Measurements from ENCODE around the gene PRDM7.

PRDM7 gene

GRCh38 chr16:90033387-90033786, 43.7 kb downstream of the PRDM7 start:
- DNase-seq = no peak

GRCh38 chr16:90032674-90033331, 44.3 kb downstream of the PRDM7 start:
- DNase-seq = no peak

DNA sequence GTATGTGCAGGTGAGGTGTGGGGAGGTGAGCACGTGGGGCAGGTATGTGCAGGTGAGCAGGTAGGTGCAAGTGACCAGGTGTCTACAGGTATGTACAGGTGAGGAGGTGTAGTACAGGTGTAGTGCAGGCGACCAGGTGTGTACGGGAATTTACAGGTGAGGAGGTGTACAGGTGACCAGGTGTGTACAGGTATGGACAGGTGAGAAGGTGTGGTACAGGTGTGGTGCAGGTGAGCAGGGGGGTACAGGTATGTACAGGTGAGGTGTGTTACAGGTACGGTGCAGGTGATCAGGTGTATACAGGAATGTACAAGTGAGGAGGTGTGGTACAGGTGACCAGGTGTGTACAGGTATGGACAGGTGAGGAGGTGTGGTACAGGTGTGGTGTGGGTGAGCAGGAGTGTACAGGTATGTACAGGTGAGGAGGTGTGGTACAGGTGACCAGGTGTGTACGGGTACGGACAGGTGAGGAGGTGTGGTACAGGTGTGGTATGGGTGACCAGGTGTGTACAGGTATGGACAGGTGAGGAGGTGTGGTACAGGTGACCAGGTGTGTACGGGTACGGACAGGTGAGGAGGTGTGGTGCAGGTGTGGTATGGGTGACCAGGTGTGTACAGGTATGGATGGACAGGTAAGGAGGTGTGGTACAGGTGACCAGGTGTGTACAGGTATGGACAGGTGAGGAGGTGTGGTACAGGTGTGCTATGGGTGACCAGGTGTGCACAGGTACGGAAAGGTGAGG, 45.0 kb downstream of the PRDM7 start:
- no peak for DNase-seq

DNA sequence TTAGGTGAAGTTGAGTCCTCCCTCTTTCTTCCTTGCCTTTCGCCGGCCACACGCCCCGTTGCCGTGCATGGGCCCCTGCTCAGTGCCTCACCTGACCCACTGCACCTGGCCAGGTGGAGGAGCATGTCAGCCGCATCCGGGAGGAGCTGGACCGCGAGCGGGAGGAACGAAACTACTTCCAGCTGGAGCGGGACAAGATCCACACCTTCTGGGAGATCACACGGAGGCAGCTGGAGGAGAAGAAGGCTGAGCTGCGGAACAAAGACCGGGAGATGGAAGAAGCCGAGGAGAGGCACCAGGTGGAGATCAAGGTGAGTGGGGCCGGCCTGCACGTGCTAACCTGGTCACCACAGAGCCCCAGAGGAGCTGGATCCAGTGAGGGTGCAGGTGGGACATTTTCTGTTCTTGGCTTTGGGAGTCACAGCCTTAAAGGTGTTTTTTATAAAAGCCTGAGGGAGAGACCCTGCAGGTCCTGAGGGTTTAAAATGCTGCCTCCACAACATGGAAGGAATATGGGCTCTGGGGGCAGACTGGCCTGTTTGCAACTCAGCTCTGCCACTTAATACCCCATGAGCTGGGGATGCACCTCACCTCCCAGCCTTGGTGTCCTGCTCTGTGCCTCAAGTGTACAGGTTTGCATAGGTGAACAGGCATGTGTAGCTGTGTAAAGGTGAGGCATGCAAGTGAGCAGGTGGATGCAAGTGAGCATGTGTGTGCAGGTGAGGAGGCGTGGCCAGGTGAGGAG, 45.8 kb downstream of the PRDM7 start:
- DNase-seq = no peak

DNA sequence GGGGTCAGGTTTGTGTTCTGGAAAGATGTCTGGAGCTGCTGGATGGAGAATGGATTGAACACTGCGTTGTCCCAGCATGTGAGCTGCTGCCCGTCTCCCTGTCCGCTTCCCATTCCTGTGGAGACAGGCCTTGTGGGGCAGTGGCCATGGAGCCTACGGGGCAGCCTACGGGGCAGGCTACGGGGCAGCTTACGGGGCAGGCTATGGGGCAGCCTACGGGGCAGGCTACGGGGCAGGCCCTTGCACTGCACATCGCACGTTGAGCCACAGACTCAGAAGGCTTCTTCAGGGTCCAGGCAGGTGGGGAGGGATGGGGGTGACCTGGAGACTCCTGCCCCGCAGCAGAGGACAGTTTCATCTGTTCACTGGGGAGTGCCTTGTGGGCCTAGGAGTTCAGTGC, 48.1 kb downstream of the PRDM7 start:
- no peak for DNase-seq

- no peak for DNase-seq
These were observed 49.5 kb downstream of the PRDM7 start for GRCh38 chr16:90027611-90028010.

DNA sequence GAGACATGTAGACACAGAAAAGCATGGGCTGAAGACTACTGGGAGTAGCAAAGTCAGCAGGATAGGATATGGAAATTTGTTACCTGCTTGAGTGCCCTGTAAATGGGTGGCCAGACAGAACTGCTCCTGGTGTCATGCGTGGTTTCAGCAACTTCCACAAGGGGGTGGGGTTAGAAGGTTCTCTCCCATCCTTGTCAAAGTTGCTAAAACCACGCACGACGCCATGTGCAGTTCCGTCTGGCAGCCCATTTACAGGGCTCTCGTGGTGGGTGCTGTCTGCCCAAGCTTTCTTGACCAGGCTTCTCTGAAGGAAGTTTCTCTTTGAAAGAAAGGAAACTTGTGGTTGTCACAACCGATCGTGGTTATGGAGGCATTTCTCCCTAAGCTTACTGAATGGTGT, 51.0 kb downstream of the PRDM7 start:
- DNase-seq = peak; percentile 41

GRCh38 chr16:90023078-90023447, 54.1 kb downstream of the PRDM7 start:
- no peak for DNase-seq

- peak; percentile 94 for DNase-seq
These were observed 54.7 kb downstream of the PRDM7 start for GRCh38 chr16:90022209-90023077.

DNA sequence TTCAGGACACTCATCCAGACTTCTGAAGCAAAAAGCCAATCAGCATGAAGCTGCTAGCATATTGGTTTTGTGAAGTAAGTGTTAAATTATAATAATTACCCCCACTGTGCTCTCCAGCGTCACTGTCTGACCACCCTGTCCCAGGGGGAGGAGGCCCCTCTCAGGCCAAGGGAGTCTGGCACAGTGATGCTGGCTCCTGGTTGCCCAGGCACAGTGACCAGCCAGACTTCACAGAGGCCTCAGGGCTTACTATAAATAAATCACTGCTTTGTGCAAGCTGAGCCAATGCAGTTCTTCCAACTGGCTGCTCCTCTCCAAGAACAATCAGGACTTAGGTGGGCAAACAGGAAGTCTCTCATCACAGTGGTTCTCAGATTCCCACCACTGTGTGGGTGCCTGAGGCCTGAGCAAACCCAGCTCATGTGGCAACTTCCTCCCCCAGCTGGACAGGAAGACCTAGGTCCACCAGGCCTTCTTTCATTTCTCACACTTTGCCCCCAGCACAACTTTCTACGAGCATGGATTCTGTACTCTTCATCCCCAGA, 56.2 kb downstream of the PRDM7 start:
- no peak for DNase-seq

DNA sequence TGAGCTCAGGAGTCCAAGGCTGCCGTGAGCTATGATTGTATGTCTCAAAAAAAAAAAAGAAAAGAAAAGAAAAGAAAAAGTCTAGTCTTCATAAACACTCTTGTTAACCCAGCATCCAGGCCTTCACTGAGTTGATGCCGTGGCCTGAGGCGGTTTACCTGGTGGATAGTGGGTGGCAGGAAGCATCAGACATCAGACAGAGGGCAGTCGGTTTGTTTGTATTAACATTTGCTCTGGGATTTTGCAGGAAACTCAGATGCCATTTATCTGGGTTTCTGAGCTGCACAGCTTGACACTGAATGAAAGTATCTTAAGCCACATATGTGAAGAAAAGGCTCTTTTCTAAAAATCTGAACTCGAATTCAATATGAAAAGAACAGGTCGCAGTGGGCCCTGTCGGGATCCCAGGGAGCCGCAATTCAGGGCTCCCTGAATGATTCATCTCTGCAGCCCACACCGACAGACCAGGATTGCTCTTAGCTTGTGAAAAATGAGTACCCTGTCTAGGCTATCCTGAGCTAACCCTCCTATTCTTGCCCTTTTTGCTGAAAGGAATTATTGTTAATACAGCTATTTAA, 56.8 kb downstream of the PRDM7 start:
- no peak for DNase-seq

- no peak for DNase-seq
These were observed 57.4 kb downstream of the PRDM7 start for GRCh38 chr16:90019543-90020259.

DNA sequence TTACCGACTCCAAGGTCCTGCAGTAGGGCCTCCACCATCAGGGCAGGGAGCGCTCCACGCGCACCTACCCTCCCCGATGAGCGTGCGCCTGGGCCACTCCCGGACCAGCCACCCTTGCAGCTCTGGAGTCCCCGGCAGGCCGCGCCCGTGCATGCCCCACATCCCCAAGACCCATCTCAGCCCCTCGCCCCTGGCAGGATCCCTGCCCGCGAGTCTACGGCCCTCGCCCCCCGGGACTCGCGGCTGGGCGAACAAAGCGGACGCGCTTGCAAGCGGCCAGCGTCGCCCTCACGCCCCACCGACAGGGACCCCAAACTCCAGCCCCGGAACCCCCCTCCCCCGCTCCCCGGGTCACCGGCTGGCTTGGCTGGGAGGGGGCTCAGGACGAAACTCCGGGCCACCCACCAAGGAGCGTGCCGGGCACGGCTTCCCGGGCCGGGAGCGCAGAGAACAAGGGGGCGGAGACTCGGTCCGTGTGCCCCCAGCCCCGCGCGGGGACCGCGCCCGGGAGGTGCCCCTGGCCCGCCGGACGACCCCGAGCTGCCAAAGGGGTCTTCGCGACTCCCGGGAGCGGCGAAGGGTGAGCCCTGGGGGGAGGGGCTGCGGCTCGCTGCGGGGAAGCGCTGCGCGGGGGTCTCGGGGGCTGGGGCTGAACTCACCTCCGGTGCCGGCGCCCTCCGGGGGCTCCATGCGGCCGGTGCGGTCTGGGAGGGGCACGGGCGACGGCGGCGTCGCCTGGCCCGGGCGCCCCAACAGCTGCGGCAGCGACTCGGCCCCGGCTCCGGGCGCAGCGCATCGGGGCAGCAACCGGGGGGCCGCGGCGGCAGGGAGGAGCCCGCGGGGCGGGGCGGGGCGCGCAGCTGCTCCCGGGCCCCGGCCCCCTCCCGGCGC, 58.2 kb downstream of the PRDM7 start, which contains the start of gene DBNDD1:
TSS of gene DBNDD1 (minus strand) at position 805 of the 891 bp plus-strand sequence. CDS start at position 690, 115 bp downstream.
- peak; percentile 27 for DNase-seq

GRCh38 chr16:90018297-90018651, 58.9 kb downstream of the PRDM7 start:
- no peak for DNase-seq

DNA sequence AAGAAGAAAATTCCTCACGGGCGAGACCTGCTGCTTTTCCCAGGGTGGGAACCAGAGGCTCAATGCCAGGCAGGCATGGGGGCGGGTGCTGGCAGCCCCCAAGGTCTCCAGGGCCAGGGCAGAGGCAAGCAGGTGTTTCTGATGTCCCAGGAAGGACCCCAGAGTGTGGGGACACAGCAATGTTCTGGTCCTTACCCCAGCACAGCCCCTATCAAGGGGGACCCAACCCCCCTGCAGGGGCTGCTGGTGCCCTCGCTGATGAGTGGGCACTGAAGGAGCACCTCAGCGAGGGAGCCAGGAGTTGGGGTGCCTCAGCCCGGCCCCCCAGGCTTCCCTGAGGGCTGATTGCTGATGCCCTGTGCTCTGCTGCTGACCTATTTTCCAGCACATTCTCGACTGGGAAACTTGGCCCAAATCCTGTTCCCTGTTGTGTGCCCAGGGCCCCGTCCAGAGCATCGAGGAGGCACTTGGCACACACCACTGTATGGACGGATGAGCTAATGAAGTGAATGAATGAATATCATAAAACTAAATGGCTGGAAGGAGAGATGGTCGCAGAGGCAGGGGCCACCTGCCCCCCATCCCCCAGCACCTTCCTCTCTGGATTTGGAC, 60.7 kb downstream of the PRDM7 start:
- DNase-seq = no peak

- no peak for DNase-seq
These were observed 61.4 kb downstream of the PRDM7 start for GRCh38 chr16:90015586-90016338.

DNA sequence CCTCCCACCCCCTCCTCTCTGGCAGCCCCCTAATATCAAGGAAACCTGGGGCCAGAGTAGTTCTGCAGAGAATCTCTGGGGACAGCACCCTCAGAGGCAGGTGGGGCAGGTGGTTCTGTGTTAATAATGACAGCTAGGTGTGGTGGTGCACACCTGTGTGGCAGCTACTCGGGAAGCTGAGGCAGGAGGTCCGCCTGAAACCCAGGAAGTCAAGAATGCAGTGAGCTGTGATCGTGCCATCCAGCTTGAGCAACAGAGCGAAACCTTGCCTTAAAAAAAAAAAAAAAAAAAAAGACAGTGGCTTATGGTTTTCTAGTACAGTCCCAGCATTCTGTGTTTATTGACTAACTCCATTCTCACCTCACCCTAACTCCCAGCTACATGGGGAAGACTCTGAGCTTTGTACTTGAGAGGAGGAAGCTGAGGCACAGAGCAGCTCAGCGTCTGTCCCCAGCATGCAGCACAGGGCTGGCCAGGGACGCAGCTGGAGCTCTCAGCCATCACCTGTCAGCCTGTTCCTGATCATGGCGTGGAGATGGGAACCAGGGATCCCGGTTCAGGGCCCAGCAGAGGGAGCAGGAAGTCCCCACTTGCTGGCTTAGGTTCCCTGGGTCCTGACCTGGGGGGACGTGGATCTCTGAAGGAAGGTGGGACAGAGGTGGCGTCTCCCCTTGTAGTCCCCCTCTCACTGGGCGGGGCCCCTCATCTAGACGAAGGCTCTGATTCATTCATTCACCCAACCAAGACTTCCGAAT, 64.0 kb downstream of the PRDM7 start:
- no peak for DNase-seq

- DNase-seq = no peak
These were observed 65.1 kb downstream of the PRDM7 start for GRCh38 chr16:90011908-90012501.
